G401 (cell line): ENCODE measurements around the gene SLC2A8. TPM values are rescaled to one million over a fixed set of nuclear protein-coding genes. Genes with fewer than 3 reads are reported as not detected.

ENCODE experiments used
- DNase-seq: peaks from one replicate; pipeline ENCODE4 v3.0.0-alpha.2; 2015; ENCODE audit warnings: low spot score
- in situ Hi-C: cut with HindIII; loops from 2 replicates; pipeline ENCODE4 v1.10.0; 2016; ENCODE audit warnings: low sequenced_read_pairs, mixed read lengths
- total RNA-seq: library from RNA; depleted of rRNA; stranded (reverse); fragments of >200 nt; shearing (Covaris generic); gene quantifications from 2 replicates; pipeline ENCODE4 v1.2.3, GENCODE V29; 2014

The SLC2A8 gene
- total RNA-seq, 1 experiment from 2014 or later, result 33.0 TPM

DNA sequence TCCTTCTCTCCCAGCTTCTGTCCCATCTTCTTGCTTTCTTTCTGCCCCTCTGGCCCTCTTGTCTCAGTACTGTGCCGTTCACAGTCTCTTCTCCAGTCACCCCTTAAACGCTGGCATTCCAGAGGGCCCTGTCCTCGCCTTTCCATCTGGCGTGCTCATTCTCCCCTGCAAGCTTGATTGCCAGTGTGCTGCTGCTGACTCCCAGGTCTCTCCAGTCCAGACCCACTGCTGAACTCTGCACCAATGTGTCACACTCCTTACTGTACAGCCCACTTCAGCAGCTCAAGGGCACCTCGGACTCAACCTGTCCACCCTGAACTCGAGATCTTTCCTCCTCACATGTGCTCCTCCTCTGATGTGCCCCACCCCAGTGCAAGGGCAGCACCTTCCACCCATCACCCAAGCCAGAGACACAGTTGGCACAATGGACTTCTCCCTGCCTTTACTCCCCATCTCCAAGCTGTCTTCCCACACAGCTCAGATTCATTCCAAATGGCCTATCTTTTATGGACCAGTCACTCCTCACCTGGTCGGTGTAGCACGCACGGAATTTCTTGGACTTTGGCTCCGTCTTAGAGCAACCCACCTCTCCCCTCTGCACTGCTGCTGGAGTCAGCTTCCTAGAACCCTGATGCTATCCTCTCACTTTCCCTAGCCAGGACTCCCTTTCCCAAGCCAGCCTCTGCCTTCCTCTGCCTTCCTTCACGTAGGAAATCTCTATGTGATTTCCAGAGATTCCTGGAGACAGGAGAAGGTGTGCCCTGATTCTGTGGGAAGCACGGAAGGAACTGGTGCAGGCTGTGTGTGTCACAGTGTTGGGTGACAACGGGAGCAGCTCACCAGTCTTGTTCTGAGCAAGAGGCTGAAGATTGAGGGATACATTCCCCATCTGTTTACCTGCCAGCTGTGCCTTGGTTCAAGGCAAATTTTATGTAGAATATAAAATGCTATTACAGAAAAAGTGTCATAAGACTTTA lies 26.0 kb upstream of the SLC2A8 start:
- in situ Hi-C loops, result no loop called here
- DNase-seq, result peak; percentile 67

DNA sequence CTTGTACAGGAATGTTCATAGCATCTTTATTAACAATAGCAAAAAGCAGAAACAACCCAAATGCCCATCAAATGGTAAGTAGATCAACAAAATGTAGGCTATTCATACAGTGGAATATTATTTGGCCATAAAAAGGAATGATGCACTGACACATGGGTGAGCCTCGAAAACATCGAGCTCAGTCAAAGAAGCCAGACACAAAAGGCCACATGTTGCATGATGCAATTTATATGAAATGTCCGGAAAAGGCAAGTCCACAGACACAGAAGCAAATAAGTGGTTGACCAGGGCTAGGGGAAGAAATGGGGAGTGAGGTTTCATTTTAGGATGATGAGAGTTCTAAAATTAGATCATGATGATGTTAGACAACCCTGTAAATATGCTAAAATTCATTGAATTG lies 16.5 kb upstream of the SLC2A8 start:
- in situ Hi-C loops, result no loop called here

GRCh38 chr9:127382541-127382940 lies 14.4 kb upstream of the SLC2A8 start:
- in situ Hi-C loops, result no loop called here
- no peak for DNase-seq

More for the DNA sequence above, 16.5 kb upstream of the SLC2A8 start:
- DNase-seq, result no peak

GRCh38 chr9:127384016-127384730 lies 12.8 kb upstream of the SLC2A8 start:
- DNase-seq, result no peak
- in situ Hi-C loops, result no loop called here

DNA sequence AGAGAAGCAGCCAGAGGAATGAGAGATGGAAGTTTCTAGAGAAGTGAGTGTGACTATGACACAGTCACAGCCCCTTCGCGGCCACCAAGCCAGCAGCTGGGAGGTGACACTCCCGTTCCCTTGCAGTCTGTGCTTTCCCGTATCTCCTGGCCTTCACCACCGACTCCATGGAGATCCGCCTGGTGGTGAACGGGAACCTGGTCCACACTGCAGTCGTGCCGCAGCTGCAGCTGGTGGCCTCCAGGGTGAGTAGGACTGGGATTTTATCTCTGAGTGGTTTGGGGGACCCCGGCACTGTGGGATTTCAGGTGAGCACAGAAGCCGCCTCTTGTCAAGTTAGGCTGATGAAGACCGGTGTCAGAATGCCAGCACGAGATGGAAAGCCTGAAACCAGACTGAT lies 12.1 kb upstream of the SLC2A8 start:
- in situ Hi-C loops, result no loop called here
- no peak for DNase-seq

- DNase-seq, result no peak
- in situ Hi-C loops, result no loop called here
Measured at GRCh38 chr9:127386249-127386648, 10.7 kb upstream of the SLC2A8 start.

DNA sequence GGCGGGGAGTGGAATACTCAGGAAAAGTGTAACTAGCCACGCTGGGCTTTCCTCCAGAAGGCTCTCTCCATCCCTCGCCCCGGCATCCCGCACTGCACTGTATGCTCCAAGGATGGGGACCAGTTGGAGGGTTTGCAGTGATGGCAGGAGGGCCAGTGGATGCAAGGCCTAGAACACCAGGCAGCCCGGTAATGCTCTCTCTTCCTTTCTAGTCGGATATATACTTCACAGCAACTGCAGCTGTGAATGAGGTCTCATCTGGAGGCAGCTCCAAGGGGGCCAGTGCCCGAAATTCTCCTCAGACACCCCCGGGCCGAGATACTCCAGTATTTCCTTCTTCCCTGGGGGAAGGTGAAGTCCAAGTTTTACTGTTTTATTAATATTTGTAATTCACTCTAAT lies 10.0 kb upstream of the SLC2A8 start:
- in situ Hi-C loops, result no loop called here
- no peak for DNase-seq

DNA sequence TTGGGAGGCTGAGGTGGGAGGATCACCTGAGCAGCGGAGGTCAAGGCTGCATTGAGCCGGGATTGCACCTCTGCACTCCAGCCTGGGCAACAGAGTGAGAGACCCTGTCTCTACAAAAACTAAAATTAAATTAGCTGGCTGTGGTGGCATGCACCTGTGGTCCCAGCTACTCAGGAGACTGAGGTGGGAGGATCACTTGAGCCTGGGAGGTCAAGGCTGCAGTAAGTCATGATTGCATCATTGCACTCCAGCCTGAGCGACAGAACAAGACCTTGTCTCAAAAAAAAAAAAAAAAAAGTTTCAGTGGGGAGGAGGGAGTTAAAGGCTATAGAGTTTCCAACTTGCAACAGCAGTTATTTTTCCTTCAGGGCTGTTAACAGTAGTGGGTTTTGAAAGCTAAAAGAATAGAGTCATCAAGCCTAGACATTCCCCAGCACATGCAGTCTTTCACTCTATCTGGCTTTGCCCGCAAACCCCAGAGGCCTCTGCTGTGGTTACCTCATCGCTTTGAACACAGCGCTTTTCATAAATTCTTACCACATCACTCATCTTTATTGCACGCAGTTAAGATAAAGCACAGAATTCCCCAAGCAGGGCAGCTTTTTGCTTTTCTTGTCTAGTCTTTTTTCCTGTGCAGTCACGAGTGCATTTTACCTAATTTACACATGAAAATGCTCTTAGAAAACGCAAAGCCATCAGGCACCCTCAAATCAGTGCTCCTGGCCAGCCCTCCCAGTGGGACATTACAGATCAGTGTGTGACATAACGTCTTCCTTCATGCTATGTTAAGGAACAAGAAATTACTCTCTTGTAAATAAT lies 8.7 kb upstream of the SLC2A8 start:
- DNase-seq, result no peak

GRCh38 chr9:127388856-127389238 lies 8.1 kb upstream of the SLC2A8 start:
- in situ Hi-C loops, result no loop called here
- DNase-seq, result no peak

More for the DNA sequence above, 8.7 kb upstream of the SLC2A8 start:
- in situ Hi-C loops, result no loop called here

DNA sequence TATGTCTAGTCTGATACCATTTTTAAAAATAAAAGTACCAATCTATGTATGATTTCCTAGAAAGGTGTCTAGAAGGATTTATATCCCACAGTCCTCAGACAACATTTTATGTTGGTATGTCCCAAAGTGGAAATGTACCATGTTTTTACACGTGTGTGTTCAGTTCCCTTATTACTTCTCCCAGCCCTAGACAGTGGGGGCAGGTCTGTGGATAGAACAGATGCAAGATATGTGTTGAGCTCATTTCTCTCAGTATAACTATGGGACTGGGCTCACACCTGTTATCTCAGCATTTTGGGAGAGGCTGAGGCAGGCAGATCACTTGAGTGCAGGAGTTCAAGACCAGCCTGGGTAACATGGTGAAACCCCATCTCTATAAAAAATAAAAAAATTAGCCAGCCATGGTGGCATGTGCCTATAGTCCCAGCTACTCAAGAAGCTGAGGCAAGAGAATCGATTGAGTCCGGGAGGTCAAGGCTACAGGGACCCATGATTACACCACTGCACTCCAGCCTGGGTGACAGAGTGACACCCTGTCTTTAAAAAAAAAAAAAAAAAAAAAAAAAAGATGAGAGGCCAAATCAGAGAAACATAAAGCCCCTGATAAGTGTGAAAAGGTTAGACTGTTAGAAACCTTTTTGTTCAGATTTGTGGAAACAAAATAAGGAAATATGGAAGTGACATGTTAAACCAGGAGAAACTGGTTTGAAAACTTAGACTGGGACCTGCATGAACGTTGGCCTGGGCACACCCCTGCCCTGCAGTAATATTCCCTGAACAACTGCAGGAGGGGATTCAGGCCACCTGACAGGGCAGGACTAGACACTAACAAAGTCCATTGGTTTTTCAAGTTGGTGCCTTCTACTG lies 7.4 kb upstream of the SLC2A8 start:
- no peak for DNase-seq
- in situ Hi-C loops, result no loop called here

DNA sequence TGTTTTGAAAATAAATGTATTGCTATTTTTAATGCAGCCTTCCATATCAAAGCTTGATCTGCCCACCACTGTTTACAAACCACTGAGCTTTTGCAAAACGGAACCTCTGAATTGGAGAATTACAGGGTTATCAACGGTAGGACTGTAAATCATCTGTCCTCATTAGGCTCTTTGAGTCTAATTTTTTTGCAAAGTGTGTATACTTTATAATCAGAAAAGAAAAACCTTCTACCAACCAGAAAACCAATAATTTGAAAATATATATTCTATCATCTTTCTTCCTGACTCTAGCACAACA lies 6.8 kb upstream of the SLC2A8 start:
- DNase-seq, result no peak
- in situ Hi-C loops, result no loop called here

GRCh38 chr9:127390563-127390962 lies 6.4 kb upstream of the SLC2A8 start:
- DNase-seq, result no peak
- in situ Hi-C loops, result no loop called here

DNA sequence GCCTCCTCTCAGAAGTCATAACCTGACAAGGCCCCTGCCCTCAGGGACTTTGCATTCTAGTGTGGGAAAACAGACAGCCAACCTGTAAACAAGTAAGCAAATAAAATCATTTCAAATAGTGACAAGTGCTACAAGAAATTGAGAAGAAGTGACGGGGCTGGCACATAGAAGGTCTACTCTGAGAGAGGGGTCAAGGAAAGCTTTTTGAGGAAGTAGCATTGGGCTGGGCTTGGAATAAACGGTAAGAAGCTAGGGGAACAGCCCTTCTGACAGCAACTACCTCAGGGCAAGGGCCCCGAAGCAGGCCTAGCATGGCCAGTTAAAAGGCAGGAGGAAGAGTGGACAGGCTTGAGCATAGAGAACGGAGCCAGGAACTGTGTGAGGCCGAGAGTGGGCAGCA lies 4.8 kb upstream of the SLC2A8 start:
- no peak for DNase-seq
- in situ Hi-C loops, result no loop called here

DNA sequence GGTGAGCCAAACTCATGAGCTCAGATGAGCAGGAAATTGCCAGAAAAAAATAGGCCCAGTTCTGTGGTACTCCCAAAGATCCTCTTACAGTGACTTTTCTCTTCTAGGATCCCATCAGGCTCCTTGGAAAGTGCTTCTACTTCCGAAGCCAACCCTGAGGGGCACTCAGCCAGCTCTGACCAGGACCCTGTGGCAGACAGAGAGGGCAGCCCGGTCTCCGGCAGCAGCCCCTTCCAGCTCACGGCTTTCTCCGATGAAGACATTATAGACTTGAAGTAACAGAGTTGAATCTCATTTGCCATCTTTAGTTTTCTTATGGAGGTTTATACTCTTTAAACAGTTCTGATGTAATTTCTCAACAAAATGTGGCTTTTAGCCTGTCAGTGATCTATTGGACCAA lies 4.0 kb upstream of the SLC2A8 start:
- DNase-seq, result no peak
- in situ Hi-C loops, result no loop called here

DNA sequence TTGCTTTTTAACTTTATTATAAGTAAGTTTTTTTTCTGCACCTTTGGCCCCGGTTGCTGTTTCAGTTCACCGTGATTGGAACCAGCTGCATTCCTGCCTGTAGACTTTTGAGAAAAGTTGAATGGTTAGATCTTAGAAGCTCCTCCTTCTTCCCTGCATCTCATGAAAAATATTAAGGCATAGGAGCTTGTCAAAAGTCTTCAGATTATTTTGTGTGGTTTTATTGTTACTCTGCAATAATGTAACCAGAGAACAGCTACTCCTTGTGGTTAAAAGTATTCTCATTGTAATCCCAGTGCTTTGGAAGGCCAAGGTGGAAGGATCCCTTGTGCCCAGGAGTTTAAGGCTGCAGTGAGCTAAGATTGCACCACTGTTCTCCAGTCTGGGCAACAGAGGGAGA lies 3.3 kb upstream of the SLC2A8 start:
- in situ Hi-C loops, result no loop called here
- no peak for DNase-seq

DNA sequence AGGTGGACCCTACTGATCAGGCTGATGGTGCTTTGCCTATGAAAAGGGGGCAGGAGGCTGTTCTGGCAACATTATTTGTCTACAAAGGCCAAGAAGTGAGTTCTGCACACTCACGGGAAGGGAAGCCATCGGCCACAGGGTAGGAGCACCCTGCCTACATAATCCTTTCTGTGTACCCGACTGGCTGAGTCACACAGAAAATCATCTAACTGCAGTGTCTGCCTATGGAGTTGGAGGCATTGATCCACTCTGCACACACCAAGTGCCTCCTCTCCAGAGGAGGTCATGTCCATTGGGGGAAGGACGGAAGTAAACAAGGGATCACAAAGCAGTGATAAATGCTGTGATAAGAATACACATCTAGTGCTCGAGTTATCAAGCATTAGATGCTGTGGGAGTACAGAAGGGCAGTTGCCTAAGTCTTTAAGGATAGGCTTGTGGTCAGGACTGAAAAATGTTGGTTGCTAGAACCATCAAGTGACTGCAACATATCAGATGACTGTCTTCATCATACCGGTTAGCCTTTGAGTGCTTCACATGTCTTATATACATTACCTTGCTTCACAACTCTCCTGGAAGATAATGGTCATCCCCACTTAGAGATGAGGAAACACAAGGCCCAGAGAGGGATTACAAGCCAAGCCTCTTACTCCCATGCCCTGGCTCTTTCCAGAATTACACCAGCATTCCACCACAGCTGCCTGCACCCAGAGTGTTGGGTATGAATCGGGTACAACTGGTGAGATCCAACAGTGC lies 1.3 kb upstream of the SLC2A8 start:
- in situ Hi-C loops, result no loop called here
- no peak for DNase-seq

DNA sequence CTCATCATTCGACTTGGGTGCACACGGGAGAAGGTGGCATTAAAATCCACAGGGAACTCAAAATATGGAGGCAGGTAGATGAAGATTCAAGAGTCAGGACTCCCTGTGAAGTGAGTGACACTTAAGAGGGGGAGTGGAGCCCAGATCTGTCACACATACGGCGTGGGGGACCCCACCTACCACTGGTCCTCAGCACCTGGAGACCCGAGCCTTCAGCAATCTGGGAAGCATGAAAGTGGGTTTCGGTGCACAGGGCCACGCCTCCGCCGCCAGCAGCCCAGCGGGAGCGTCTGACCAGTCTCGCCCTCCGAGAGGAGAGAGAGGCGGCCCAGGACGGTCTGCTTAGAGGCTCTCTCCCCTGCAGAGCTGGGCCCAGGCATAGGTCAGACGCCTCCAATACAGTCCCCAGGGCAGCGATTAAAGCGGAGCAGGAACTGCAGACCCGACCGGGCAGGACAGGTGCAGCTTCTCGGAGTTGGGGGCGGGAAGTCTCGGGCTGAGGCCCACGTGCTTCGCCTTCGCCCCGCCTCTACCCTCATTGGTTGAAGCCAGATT lies 639 bp upstream of the SLC2A8 start:
- in situ Hi-C loops, result no loop called here
- DNase-seq, result no peak

GRCh38 chr9:127397646-127398274 lies 791 bp downstream of the SLC2A8 start:
- in situ Hi-C loops, result no loop called here
- no peak for DNase-seq
